Skeletal muscle tissue (tissue), 4 donors: Measurements from ENCODE around the gene ZBTB7A. TPM values are rescaled to one million over a fixed set of nuclear protein-coding genes. Genes with fewer than 3 reads are reported as not detected.
A peak's percentile ranks its signal among the peaks of the same experiment; 100 is the strongest.

Experiments
- H3K27ac ChIP-seq: one replicate; pipeline ENCODE4 v1.7.0; 2013; ENCODE audit warnings: mild to moderate bottlenecking, low read depth, low read length, inconsistent platforms
- H3K27me3 ChIP-seq, 3 donors: one replicate each; pipeline ENCODE4 v1.7.0; 2013; ENCODE audit warnings: low read length in 3 of 3; ENCODE audit not compliant: control insufficient read depth in 3 of 3, insufficient read depth in 3 of 3
- H3K36me3 ChIP-seq, 3 donors: one replicate each; pipeline ENCODE4 v1.7.0; 2013; ENCODE audit warnings: low read length in 3 of 3; ENCODE audit not compliant: control insufficient read depth in 3 of 3, insufficient read depth in 3 of 3
- H3K4me1 ChIP-seq, 3 donors: one replicate each; pipeline ENCODE4 v1.7.0; 2013; ENCODE audit warnings: low read length in 3 of 3, mild to moderate bottlenecking in 3 of 3; ENCODE audit not compliant: control insufficient read depth in 3 of 3, insufficient read depth in 3 of 3
- H3K4me3 ChIP-seq, 3 donors: one replicate each; pipeline ENCODE4 v1.7.0; 2013; ENCODE audit warnings: low read length in 3 of 3
- H3K9ac ChIP-seq, 3 donors: one replicate each; pipeline ENCODE4 v1.7.0; 2013; ENCODE audit warnings: low read length in 3 of 3, mild to moderate bottlenecking in 3 of 3, moderate library complexity in 2 of 3, low read depth in 1 of 3
- H3K9me3 ChIP-seq, 3 donors: one replicate each; pipeline ENCODE4 v1.7.0; 2013; ENCODE audit warnings: low read length in 3 of 3; ENCODE audit not compliant: control insufficient read depth in 3 of 3
- total RNA-seq: library from RNA; depleted of rRNA; stranded (reverse); fragments of >200 nt; gene quantifications from one replicate; pipeline ENCODE4 v1.2.3, GENCODE V29; 2014
- donor health status: Osteomylitis.

The ZBTB7A gene
- total RNA-seq, 1 donor from 2014 or later, result 4.2 TPM

GRCh38 chr19:4029247-4029614 lies 37.5 kb downstream of the ZBTB7A start:
- peaks cover 32 to 43% (median 37%) of the 10 kb centered on the region in 3 donors for H3K36me3 ChIP-seq
- no peaks in the 10 kb centered on the region for H3K4me1 ChIP-seq
- no peaks in the 10 kb centered on the region for H3K27me3 ChIP-seq
- no peak overlapping the region for H3K4me3 ChIP-seq
- H3K9me3 ChIP-seq, result no peaks in the 10 kb centered on the region
- H3K9ac ChIP-seq, result no peak overlapping the region
- H3K27ac ChIP-seq, result no peak overlapping the region

GRCh38 chr19:4028334-4029246 lies 38.1 kb downstream of the ZBTB7A start:
- Histone ChIP-seq H3K27ac (no peak overlapping the region), H3K9ac (no peak overlapping the region), H3K4me1 (no peaks in the 10 kb centered on the region), H3K36me3 (peaks cover 28 to 40% (median 34%) of the 10 kb centered on the region in 3 donors), H3K9me3 (no peaks in the 10 kb centered on the region), H3K27me3 (no peaks in the 10 kb centered on the region), H3K4me3 (no peak overlapping the region)

GRCh38 chr19:4027146-4027545 lies 39.6 kb downstream of the ZBTB7A start:
- Histone ChIP-seq H3K27ac (no peak overlapping the region), H3K9ac (no peak overlapping the region), H3K4me3 (no peak overlapping the region), H3K27me3 (no peaks in the 10 kb centered on the region), H3K4me1 (no peaks in the 10 kb centered on the region), H3K9me3 (no peaks in the 10 kb centered on the region), H3K36me3 (peaks cover 22 to 30% (median 22%) of the 10 kb centered on the region in 3 donors)

GRCh38 chr19:4025317-4025716 lies 41.4 kb downstream of the ZBTB7A start:
- Histone ChIP-seq H3K27ac (no peak overlapping the region), H3K36me3 (peaks cover 22 to 30% (median 22%) of the 10 kb centered on the region in 3 donors), H3K9me3 (no peaks in the 10 kb centered on the region), H3K4me3 (no peak overlapping the region), H3K4me1 (no peaks in the 10 kb centered on the region), H3K27me3 (no peaks in the 10 kb centered on the region), H3K9ac (no peak overlapping the region)

GRCh38 chr19:4023600-4024398 lies 42.9 kb downstream of the ZBTB7A start:
- H3K27me3 ChIP-seq, result no peaks in the 10 kb centered on the region
- peaks cover 18 to 30% (median 22%) of the 10 kb centered on the region in 3 donors for H3K36me3 ChIP-seq
- peak overlapping the region in 1 of 3 donors; percentile 22 for H3K4me3 ChIP-seq
- no peaks in the 10 kb centered on the region for H3K4me1 ChIP-seq
- H3K9me3 ChIP-seq, result no peaks in the 10 kb centered on the region
- no peak overlapping the region for H3K27ac ChIP-seq
- no peak overlapping the region for H3K9ac ChIP-seq

GRCh38 chr19:4019578-4019977 lies 47.1 kb downstream of the ZBTB7A start:
- H3K36me3 ChIP-seq, result peaks cover 11 to 14% (median 14%) of the 10 kb centered on the region in 3 donors
- H3K4me1 ChIP-seq, result peaks cover 16 to 24% (median 21%) of the 10 kb centered on the region in 3 donors
- no peak overlapping the region for H3K27ac ChIP-seq
- no peak overlapping the region for H3K4me3 ChIP-seq
- H3K9ac ChIP-seq, result no peak overlapping the region
- no peaks in the 10 kb centered on the region for H3K9me3 ChIP-seq
- no peaks in the 10 kb centered on the region for H3K27me3 ChIP-seq

GRCh38 chr19:4018775-4019504 lies 47.8 kb downstream of the ZBTB7A start:
- Histone ChIP-seq H3K27me3 (no peaks in the 10 kb centered on the region), H3K4me1 (peaks cover 21 to 30% (median 27%) of the 10 kb centered on the region in 3 donors), H3K4me3 (no peak overlapping the region), H3K9ac (no peak overlapping the region), H3K36me3 (peaks cover 11 to 15% (median 13%) of the 10 kb centered on the region in 3 donors), H3K27ac (no peak overlapping the region), H3K9me3 (no peaks in the 10 kb centered on the region)

GRCh38 chr19:4018140-4018613 lies 48.5 kb downstream of the ZBTB7A start:
- Histone ChIP-seq H3K4me3 (no peak overlapping the region), H3K36me3 (peaks cover 19 to 22% (median 20%) of the 10 kb centered on the region in 3 donors), H3K9ac (no peak overlapping the region), H3K4me1 (peaks cover 26 to 38% (median 34%) of the 10 kb centered on the region in 3 donors), H3K27ac (no peak overlapping the region), H3K27me3 (no peaks in the 10 kb centered on the region), H3K9me3 (no peaks in the 10 kb centered on the region)

GRCh38 chr19:4016903-4017638 lies 49.6 kb downstream of the ZBTB7A start:
- no peak overlapping the region for H3K4me3 ChIP-seq

More at GRCh38 chr19:4016903-4017638, 49.6 kb downstream of the ZBTB7A start:
- H3K27ac ChIP-seq, result no peak overlapping the region
- no peaks in the 10 kb centered on the region for H3K9me3 ChIP-seq
- peaks cover 30 to 49% (median 44%) of the 10 kb centered on the region in 3 donors for H3K4me1 ChIP-seq
- peaks cover 19 to 23% (median 22%) of the 10 kb centered on the region in 3 donors for H3K36me3 ChIP-seq
- peak overlapping the region in 1 of 3 donors; percentile 79 for H3K9ac ChIP-seq
- no peaks in the 10 kb centered on the region for H3K27me3 ChIP-seq
